Measurements from ENCODE around the gene BYSL. TPM values are rescaled to one million over a fixed set of nuclear protein-coding genes. Genes with fewer than 3 reads are reported as not detected.

The BYSL gene
- total and polyA plus RNA-seq, 9 of the 15 experiments (the other 6 are each of a cell fraction or from before 2014, with no cell fraction given) = 22.2 to 92.3 (median 53.4) TPM

DNA sequence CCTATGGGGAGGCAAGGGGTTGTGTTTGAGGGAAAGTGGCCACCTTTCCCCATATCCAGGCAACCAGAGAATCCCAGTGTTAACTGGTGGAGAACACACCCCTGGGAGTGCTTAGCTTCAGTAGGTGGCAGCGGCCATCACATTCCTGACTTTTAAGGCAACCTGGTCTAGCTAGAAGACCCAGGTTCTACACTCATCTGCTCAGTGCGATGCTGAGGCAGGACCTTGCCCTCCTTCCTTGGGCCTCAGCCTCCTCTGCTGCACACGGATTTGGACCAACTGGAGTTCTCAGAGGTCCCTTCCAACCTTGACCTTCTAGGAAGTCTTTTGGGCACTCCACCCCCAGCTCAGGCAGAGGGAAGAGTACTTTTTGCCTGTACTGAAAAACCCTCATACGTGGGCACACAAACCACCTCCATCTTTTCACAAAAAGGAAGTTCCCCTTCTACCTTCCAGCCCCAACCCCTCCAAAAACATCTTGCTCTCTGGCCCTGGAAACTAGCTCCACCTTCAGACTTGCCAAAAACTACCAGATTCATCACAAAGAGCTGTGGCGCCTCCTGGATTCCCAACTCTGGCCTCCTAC is 17.4 kb downstream of the BYSL start (continued):
- peak; percentile 16; the same call in 1 of the 2 replicates for TF ChIP-seq SPI1 (IDR thresholded peaks at IDR 0.05; ENCODE audit: borderline replicate concordance, low read depth, low read length)
- TF ChIP-seq SMAD4 (CRISPR knock-in tag; conservative IDR thresholded peaks at IDR 0.05) = no peak
- TF ChIP-seq CBX2 (IDR thresholded peaks at IDR 0.05; ENCODE audit: insufficient read depth, low read length, poor library complexity, severe bottlenecking) = no peak
- TF ChIP-seq SP1 (CRISPR knock-in tag; IDR thresholded peaks at IDR 0.05) = peak; percentile 32; the same call in 1 of the 2 replicates
- peak; percentile 59; the same call in 1 of the 2 replicates for TF ChIP-seq ZNF57 (CRISPR knock-in tag; IDR thresholded peaks at IDR 0.05)
- no peak for TF ChIP-seq RUNX1 (IDR thresholded peaks at IDR 0.05; ENCODE audit: low read depth)
- TF ChIP-seq SMARCB1 (IDR thresholded peaks at IDR 0.05; ENCODE audit: insufficient read length, low read depth) = no peak
- no peak for TF ChIP-seq GABPA (tag; conservative IDR thresholded peaks at IDR 0.05; ENCODE audit: low read depth)
- no peak for TF ChIP-seq RBFOX2 (IDR thresholded peaks at IDR 0.05; ENCODE audit: low read depth, low read length)
- TF ChIP-seq POLR2AphosphoS2 (IDR thresholded peaks at IDR 0.05; ENCODE audit: low read length) = no peak; the same call in 1 of the 2 replicates
- 0 out of 2 replicates have a peak, but pooled peaks have one; percentile 9 for TF ChIP-seq HNRNPL (IDR thresholded peaks at IDR 0.05; ENCODE audit: low read depth, low read length)
- TF ChIP-seq, protein P1, sequence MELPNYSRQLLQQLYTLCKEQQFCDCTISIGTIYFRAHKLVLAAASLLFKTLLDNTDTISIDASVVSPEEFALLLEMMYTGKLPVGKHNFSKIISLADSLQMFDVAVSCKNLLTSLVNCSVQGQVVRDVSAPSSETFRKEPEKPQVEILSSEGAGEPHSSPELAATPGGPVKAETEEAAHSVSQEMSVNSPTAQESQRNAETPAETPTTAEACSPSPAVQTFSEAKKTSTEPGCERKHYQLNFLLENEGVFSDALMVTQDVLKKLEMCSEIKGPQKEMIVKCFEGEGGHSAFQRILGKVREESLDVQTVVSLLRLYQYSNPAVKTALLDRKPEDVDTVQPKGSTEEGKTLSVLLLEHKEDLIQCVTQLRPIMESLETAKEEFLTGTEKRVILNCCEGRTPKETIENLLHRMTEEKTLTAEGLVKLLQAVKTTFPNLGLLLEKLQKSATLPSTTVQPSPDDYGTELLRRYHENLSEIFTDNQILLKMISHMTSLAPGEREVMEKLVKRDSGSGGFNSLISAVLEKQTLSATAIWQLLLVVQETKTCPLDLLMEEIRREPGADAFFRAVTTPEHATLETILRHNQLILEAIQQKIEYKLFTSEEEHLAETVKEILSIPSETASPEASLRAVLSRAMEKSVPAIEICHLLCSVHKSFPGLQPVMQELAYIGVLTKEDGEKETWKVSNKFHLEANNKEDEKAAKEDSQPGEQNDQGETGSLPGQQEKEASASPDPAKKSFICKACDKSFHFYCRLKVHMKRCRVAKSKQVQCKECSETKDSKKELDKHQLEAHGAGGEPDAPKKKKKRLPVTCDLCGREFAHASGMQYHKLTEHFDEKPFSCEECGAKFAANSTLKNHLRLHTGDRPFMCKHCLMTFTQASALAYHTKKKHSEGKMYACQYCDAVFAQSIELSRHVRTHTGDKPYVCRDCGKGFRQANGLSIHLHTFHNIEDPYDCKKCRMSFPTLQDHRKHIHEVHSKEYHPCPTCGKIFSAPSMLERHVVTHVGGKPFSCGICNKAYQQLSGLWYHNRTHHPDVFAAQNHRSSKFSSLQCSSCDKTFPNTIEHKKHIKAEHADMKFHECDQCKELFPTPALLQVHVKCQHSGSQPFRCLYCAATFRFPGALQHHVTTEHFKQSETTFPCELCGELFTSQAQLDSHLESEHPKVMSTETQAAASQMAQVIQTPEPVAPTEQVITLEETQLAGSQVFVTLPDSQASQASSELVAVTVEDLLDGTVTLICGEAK (IDR thresholded peaks at IDR 0.05) = no peak
- TF ChIP-seq, protein P1 (CRISPR knock-in tag; IDR thresholded peaks at IDR 0.05) = no peak
- TF ChIP-seq IRF2 (CRISPR knock-in tag; IDR thresholded peaks at IDR 0.05) = no peak
- no peak for TF ChIP-seq PRPF4 (IDR thresholded peaks at IDR 0.05; ENCODE audit: insufficient read depth, low read depth, low read length, poor library complexity, severe bottlenecking)
